ENCODE results near the gene CDC42EP2.

DNA sequence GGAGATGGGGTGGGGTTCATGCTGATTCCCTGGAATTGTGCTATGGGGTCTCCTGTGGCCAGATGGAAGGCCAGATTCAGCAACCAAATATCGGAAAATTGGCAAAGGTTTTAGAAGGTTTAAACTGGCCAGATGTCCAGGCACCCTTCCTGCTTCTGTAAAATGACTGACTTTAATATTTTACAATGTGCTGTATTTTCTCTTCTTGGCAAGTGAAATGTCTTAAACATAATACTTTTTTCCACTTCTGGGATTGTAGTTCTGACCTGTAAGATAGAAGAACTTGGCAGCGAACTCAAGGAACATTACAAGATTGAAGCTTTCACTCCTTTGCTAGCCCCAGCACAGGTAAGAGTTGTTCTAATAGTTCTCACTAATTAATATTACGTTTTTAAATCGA, 35.4 kb upstream of the CDC42EP2 start:
- TF ChIP-seq POLR2A (IDR thresholded peaks at IDR 0.05; ENCODE audit: low read depth, low read length) (no peak), TAF1 (IDR thresholded peaks at IDR 0.05; ENCODE audit: borderline replicate concordance, low read depth, low read length) (no peak)

All from GM12892 (cell line).